G401 (cell line): ENCODE results near the gene HIGD1A. TPM values are rescaled to one million over a fixed set of nuclear protein-coding genes. Genes with fewer than 3 reads are reported as not detected.

Source experiments
- DNase-seq: peaks from one replicate; pipeline ENCODE4 v3.0.0-alpha.2; 2015; ENCODE audit warnings: low spot score
- in situ Hi-C: cut with HindIII; loops from 2 replicates; pipeline ENCODE4 v1.10.0; 2016; ENCODE audit warnings: low sequenced_read_pairs, mixed read lengths
- total RNA-seq: library from RNA; depleted of rRNA; stranded (reverse); fragments of >200 nt; shearing (Covaris generic); gene quantifications from 2 replicates; pipeline ENCODE4 v1.2.3, GENCODE V29; 2014; rRNA removed

HIGD1A gene
- total RNA-seq: 239 and 240 TPM in 2 replicates

GRCh38 chr3:42804106-42804830, at the start of gene HIGD1A:
Gene HIGD1A, minus strand, starts transcription at chr3:42804490. Its CDS starts 10,237 bp downstream, at chr3:42794253.
- peak; percentile 98 for DNase-seq
- in situ Hi-C loops: no loop called here

DNA sequence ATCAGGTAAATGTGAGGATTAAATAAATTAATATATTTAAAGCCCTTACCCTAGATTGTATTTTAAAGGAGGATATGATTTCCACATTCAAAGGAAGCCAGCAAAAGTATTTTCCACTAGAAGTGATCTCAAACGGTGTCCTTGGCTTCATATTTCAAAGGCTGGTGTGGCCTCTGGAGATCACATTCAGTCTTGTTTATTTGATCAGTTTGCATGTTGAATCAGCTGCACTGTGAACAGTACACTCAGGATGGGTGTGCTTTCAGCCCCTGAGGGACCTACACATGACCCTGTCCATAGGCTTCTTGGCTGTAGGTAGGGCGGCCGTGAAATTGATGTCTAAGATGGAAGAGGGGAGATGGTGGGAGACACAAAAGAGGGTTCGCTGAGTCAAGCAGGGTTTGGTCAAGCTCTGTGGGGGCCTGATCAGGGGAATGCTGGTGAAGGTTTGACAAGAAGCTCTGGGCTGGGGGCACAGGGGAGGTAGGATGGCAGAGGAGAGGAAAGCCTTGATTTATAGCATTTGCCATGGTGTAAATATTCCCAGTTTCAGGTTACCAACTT, 49.5 kb upstream of the HIGD1A start:
- in situ Hi-C loops: no loop called here
- DNase-seq: no peak

DNA sequence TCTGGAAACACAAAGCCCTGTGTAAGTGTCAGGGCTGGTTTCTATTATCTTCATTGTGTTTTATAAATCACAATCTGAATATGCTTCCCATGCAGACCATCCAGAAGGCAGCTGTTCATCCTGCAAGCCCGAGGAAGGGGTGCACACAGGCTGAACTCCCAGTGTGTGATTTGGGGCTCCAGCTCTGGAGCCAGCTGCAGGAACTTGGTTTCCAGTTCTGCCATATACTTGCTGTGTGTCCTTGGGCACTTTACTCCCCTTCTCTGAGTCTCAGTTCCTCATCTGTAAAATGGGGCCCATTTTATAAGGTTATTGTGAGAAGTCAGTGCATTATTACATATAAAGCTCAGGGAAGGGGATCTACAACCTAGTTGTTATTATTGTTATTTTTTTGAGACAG, 48.8 kb upstream of the HIGD1A start:
- in situ Hi-C loops: no loop called here
- no peak for DNase-seq

- in situ Hi-C loops: no loop called here
- DNase-seq: no peak
Measured at GRCh38 chr3:42852441-42852840, 48.2 kb upstream of the HIGD1A start.

DNA sequence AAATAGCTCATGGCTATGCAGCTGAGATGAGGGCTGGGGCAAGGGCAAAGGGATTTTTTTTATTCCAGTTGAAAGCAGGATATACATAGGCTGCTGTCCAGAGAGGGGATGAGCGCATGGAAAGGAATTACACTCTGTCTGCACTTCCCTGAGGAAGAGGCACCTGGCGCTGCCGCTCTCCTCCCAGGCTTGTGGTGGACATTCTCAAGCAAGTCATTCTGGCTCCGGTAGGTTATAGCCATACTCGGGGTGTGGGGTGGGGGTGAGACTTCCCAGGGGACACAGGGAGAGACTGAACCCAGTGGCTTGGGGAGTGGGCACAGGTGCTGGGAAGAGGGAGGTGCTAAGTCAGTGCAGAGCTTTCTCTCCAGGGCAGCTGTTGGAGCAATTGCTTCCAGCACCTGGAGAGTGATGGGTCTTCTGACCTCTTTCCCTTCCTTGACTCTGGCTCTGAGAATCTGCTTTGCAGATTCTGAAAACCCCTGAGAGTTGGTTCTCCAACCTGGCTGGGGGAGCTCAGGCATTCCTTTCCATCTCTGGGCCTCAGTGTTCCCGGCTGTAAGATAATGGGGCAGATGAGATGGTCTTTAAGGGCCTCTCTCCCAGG, 47.0 kb upstream of the HIGD1A start:
- in situ Hi-C loops: no loop called here
- no peak for DNase-seq

DNA sequence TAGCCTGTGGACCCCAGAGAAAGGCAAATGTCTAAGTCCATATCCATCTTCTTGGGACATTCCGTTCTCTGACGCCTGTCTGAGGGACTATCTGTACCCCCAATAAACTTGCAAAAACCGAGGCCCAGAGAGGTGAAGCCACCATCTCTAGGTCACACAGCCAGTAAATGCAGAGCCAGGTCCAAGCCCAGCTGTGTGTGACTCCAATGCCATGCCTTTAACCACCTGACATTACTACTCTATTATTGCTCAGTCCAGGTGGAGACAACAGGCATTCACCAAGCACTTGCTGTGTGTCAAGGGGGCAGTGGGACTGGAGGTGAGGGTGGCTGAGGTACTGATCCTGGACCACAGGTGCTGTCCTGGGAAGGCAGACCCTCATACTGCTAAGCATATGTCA, 46.0 kb upstream of the HIGD1A start:
- DNase-seq: no peak
- in situ Hi-C loops: no loop called here

DNA sequence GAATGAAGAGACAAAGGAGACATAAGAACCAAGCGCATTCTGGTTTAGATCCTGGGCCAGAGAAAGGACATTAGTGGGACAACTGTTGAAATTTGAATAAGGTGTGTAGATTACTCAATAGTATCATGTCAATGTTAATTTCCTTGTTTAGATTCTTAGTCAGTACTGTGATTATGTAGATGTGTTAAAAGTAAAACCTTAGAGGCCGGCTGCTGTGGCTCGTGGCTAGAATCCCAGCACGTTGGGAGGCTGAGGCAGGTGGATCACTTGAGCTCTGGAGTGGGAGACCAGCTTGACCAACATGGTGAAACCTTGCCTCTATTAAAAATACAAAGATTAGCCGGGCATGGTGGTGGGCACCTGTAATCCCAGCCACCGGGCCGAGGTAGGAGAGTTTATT, 44.7 kb upstream of the HIGD1A start:
- DNase-seq: no peak
- in situ Hi-C loops: no loop called here

- in situ Hi-C loops: no loop called here
- DNase-seq: no peak
Measured at GRCh38 chr3:42847731-42848130, 43.4 kb upstream of the HIGD1A start.

DNA sequence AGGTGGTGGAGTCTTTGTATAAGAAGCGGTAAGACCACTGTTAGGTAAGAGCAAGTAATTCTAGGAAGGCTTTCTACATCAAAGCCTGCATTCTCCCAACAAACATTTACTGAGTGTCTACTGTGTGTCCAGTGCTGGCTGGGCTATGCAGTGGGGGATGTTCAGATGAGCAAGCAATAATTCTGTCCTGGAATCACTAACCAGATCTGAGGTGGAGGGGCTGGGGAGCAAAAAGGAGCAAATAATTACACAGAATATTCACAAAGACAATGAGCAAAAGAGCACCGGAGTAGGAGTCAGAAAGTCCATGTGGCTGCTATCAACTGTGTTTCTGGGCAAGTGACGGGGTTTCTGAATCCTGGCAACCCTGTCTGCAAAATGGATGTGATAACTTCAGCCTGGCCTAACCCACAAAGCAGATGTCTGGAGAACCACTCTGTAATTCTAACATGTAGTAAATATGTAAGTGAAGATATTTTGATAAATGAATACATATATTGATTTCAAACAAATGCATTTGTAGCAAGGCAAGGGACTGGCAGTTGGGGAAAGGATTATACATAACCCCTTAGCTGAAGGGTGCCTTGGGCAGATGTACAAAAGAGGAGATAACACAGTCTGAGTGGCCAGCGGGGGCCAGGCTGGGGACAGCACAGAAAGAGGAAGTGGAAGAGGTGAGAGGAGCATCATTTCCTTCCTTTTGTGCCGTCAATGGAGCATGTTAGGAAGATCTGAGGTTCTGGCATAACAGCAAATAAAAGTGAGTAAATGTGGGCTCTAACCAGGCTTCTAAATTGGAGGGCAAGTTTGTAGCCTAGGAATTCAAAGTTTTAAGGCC, 42.6 kb upstream of the HIGD1A start:
- in situ Hi-C loops: no loop called here
- DNase-seq: no peak

DNA sequence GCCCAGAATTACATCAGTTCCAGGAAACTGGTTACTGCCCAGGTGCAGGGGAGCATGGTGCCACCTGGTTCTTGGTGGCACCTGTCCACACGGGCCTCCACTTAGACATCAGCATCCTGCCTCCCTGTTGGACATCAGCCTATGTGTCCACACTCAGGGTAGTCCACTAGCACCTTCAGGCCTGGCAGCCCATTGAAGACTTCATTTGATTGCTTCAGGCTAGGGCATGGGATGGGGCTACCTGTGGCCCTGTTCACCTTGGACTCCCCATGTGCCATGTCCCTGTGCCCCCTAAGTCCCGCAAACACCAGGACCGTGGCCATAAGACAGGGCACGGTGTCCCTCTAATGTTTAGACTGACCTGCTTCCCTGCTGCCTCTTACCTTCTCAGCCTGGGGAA, 40.5 kb upstream of the HIGD1A start:
- in situ Hi-C loops: no loop called here

GRCh38 chr3:42844412-42844713, 40.1 kb upstream of the HIGD1A start:
- in situ Hi-C loops: no loop called here
- no peak for DNase-seq

More for the DNA sequence above, 40.5 kb upstream of the HIGD1A start:
- DNase-seq: no peak

DNA sequence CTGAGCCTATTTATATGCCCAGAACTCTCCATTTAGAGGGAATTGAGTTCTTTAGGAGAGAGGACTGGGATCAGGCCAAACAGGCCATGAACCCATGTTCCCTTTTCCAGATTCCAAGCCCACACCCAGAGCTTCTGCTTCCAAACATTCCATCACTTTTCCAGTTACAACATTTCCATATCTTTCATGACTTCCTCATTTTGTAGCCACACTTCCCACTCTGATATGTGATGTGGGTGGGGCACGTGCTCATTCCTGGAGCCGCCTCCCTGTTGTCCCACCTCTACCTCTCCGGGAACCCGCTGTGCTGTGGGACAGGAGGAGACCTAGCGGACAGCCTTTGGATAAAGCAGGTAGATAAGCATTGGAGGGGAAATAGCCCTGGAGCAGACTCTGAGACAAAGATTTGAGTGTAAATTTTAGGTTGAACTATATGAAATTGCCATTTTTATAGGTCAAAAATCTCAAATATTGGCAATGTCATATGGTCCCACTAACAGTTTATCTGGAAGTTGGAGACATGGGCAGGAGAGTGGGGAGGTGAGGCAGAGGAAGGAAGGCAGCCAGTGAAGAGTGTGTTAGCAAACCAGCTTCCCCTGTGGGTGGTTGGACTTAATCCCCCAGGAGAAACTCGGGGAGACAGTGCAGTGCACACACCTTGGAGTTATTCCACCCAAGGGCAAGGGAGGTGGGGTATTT, 39.6 kb upstream of the HIGD1A start:
- no peak for DNase-seq
- in situ Hi-C loops: no loop called here

- in situ Hi-C loops: no loop called here
- DNase-seq: no peak
Measured at GRCh38 chr3:42841332-42841731, 37.0 kb upstream of the HIGD1A start.

GRCh38 chr3:42839616-42840015, 35.3 kb upstream of the HIGD1A start:
- DNase-seq: peak; percentile 75
- in situ Hi-C loops: no loop called here

- DNase-seq: no peak
- in situ Hi-C loops: no loop called here
Measured at GRCh38 chr3:42838571-42838970, 34.3 kb upstream of the HIGD1A start.

- in situ Hi-C loops: no loop called here
- DNase-seq: no peak
Measured at GRCh38 chr3:42836150-42837123, 32.1 kb upstream of the HIGD1A start.

- peak; percentile 26 for DNase-seq
- in situ Hi-C loops: no loop called here
Measured at GRCh38 chr3:42831321-42831713, 27.0 kb upstream of the HIGD1A start.
